ENCODE results near the gene MAML2.

DNA sequence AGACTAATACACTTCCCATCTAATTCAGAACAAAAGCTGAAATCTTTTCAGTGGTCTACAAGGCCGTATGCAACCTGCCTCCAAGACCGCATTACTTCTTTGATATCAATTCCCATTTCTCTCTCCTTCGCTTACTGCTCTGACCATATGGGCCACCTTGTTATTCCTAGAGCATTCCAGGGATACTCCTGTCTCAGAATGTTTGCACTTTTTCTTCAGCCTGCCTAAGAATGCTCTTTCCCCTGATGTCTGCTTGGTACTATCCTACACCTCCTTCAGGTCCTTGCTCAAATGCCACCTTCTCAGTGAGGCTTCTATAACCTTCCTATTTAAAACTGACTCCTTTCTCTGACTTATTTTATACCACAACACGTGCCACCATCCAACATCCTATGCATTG, 71.2 kb downstream of the MAML2 start:
- TF ChIP-seq, protein P1, sequence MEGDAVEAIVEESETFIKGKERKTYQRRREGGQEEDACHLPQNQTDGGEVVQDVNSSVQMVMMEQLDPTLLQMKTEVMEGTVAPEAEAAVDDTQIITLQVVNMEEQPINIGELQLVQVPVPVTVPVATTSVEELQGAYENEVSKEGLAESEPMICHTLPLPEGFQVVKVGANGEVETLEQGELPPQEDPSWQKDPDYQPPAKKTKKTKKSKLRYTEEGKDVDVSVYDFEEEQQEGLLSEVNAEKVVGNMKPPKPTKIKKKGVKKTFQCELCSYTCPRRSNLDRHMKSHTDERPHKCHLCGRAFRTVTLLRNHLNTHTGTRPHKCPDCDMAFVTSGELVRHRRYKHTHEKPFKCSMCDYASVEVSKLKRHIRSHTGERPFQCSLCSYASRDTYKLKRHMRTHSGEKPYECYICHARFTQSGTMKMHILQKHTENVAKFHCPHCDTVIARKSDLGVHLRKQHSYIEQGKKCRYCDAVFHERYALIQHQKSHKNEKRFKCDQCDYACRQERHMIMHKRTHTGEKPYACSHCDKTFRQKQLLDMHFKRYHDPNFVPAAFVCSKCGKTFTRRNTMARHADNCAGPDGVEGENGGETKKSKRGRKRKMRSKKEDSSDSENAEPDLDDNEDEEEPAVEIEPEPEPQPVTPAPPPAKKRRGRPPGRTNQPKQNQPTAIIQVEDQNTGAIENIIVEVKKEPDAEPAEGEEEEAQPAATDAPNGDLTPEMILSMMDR (conservative IDR thresholded peaks at IDR 0.05; ENCODE audit: low read depth in 2 of 2), result no peak
- TF ChIP-seq, protein P2, sequence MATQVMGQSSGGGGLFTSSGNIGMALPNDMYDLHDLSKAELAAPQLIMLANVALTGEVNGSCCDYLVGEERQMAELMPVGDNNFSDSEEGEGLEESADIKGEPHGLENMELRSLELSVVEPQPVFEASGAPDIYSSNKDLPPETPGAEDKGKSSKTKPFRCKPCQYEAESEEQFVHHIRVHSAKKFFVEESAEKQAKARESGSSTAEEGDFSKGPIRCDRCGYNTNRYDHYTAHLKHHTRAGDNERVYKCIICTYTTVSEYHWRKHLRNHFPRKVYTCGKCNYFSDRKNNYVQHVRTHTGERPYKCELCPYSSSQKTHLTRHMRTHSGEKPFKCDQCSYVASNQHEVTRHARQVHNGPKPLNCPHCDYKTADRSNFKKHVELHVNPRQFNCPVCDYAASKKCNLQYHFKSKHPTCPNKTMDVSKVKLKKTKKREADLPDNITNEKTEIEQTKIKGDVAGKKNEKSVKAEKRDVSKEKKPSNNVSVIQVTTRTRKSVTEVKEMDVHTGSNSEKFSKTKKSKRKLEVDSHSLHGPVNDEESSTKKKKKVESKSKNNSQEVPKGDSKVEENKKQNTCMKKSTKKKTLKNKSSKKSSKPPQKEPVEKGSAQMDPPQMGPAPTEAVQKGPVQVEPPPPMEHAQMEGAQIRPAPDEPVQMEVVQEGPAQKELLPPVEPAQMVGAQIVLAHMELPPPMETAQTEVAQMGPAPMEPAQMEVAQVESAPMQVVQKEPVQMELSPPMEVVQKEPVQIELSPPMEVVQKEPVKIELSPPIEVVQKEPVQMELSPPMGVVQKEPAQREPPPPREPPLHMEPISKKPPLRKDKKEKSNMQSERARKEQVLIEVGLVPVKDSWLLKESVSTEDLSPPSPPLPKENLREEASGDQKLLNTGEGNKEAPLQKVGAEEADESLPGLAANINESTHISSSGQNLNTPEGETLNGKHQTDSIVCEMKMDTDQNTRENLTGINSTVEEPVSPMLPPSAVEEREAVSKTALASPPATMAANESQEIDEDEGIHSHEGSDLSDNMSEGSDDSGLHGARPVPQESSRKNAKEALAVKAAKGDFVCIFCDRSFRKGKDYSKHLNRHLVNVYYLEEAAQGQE (IDR thresholded peaks at IDR 0.05; ENCODE audit: unreplicated experiment), result no peak
- TF ChIP-seq POLR2AphosphoS5 (IDR thresholded peaks at IDR 0.05; ENCODE audit: low read depth) (no peak), EZH2 (IDR thresholded peaks at IDR 0.05; ENCODE audit: low read depth, unreplicated experiment) (no peak), EZH2phosphoT487 (IDR thresholded peaks at IDR 0.05; ENCODE audit: unreplicated experiment) (no peak)

Data from GM23338 (cell line).